ENCODE results near the gene CCDC18. TPM values are rescaled to one million over a fixed set of nuclear protein-coding genes. Genes with fewer than 3 reads are reported as not detected.
"Not testable (repeated sequence)": the region's sequence is repeated elsewhere in the genome, so short reads cannot be mapped to it uniquely, and the experiment has no call there.

Gene CCDC18
- 24.7 and 29.6 TPM in 2 replicates for total RNA-seq

GRCh38 chr1:93180723-93181613 is at the start of gene CCDC18:
Gene CCDC18, plus strand, starts transcription at chr1:93180724. Its CDS starts 2,638 bp downstream, at chr1:93183362.
- intact Hi-C loops (cut with micrococcal nuclease): loop anchor here (1.0 to 10.0 kb wide), 9 partner anchors 10 to 696 kb away; partner anchors contain the start of genes DR1, GFI1 and MTF2

DNA sequence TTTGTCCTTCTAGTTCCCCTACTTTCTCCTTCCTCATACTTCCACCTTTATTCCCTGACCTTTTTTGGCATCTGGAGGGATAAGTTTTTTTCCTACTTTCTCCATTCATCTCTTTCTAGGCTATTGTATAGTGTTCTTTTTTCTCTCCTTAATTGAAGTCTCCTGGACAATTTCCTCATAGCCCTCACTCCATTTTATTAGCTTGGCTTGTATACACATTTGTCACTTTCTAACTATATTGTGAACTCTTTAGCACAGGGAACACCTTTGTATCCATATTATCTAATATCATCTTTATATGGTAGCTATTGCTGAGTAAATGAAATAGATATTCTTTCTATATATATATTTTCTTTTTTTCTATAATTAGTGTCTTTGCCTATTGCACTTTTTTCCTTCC is 47.9 kb upstream of the CCDC18 start:
- intact Hi-C loops (cut with micrococcal nuclease): no loop called here

GRCh38 chr1:93136445-93136844 is 44.1 kb upstream of the CCDC18 start:
- intact Hi-C loops (cut with micrococcal nuclease): no loop called here

- intact Hi-C loops (cut with micrococcal nuclease): no loop called here
Observed at GRCh38 chr1:93137604-93138292, 42.8 kb upstream of the CCDC18 start.

DNA sequence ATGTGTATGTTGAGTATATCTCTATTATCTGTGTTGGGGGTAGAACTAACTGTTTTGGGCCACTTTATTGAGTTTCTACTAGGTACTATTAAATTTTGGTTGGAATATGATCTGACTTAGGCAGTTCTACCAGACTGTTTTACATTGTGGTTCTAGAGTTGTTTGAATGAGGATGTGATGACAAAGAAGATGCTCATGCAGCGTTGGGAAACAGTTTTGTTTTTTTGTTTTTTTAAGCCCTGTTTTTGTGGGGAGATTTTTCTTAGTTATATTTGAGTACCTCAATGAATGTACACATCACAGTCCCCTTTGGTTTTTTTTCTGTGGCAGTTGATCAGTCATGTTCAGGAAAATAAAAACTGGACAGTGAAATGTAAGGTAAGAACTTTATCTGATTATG is 40.4 kb upstream of the CCDC18 start:
- intact Hi-C loops (cut with micrococcal nuclease): loop anchor here (5.0 kb wide), 1 partner anchor 42 kb away; the partner anchor contains the start of genes CCDC18 and TMED5

DNA sequence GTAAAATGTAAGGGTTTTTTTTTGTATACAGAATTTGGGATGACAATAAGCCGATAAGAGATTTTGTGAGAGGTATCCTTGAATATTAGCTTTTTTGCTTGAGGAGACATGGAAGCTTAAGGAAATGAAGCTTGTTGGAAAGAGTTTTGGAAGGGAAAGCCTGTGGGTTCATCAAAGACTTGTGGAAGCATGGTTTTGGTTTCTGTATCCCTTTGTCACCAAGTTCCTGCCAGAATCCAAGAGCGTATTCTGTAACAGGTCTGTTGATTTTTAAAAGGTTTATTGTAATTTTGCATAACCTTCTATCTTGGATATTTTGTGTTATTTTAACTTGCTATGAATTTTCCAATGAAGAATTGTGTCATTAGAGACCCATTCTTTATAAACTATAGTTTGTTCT is 38.4 kb upstream of the CCDC18 start:
- intact Hi-C loops (cut with micrococcal nuclease): loop anchor here (5.0 kb wide), 1 partner anchor 40 kb away; the partner anchor contains the start of genes CCDC18 and TMED5

DNA sequence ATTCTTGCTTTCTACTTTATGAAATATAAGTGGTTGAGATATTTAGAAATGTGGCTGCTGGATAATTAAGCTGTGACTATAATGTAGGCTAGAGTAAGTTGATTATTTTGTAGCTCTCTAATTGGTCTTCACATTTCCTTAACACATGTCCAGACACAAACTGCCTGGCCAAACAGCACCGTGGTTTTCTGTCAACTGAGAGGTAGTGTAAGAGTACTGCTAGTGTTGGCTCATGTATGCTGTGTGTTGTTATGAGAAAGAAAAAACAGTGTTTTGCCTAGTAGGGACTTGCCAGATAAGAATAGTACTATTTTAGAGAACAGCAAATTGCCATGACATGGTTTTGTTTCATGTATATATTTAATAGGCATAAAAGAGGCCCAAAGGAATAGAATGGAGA is 37.4 kb upstream of the CCDC18 start:
- intact Hi-C loops (cut with micrococcal nuclease): loop anchor here (5.0 kb wide), 1 partner anchor 39 kb away; the partner anchor contains the start of genes CCDC18 and TMED5

DNA sequence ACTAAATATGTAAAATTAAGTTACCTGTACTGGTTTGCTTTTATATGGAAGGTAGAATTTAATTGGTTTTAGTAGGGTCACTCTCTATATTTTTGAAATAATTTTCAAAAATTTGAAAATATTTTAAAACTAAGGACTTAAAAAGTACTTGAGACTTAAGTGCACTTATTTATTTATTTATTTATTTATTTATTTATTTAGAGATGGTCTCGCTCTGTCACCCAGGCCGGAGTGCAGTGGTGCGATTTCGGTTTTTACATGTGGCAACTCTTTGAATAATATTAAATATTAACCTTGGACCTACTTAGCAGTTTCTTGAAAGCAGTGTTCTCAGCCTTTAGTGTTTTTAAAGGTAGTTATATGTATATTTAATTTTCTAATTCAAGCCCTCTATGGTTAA is 36.8 kb upstream of the CCDC18 start:
- intact Hi-C loops (cut with micrococcal nuclease): loop anchor here (5.0 kb wide), 1 partner anchor 39 kb away; the partner anchor contains the start of genes CCDC18 and TMED5

- intact Hi-C loops (cut with micrococcal nuclease): no loop called here
Observed at GRCh38 chr1:93148001-93148400, 32.5 kb upstream of the CCDC18 start.

DNA sequence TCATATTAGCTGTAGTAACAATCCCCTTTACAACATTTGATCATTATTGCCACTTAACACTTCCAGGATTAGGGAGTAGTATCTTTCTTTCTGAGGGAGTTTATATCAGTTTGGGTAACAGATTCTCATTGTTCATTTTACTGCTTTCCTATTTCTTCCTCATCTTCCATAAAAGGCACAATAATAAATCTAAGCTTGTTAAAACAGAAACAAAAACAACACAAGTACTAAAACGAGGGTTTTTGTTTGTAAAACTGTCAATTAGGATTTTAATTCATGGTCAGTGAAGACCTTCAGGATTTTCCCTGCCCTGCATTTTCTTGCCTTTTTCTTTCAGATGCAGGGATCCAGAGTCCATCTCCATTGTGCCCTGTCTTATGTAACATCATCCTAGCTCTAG is 29.8 kb upstream of the CCDC18 start:
- intact Hi-C loops (cut with micrococcal nuclease): no loop called here

DNA sequence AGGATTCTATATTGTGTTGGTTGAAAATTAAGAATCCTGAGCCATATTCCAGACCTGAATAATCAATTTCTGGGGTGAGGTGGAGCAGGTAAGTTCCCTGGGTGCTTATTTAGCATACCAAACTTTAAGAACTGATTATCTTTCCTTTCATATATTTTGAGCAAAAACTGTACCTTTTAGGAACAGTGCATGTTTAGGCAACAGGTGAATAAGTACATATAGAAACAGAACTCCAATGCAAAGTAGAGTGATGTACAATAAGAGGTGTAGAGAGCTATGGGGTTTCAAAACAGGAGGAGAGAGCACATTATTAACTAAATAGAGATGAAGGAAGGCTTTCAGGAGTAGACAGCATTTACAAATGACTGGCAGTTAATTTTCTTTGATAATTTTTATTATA is 29.1 kb upstream of the CCDC18 start:
- intact Hi-C loops (cut with micrococcal nuclease): no loop called here

- intact Hi-C loops (cut with micrococcal nuclease): no loop called here
Observed at GRCh38 chr1:93152835-93153234, 27.7 kb upstream of the CCDC18 start.

DNA sequence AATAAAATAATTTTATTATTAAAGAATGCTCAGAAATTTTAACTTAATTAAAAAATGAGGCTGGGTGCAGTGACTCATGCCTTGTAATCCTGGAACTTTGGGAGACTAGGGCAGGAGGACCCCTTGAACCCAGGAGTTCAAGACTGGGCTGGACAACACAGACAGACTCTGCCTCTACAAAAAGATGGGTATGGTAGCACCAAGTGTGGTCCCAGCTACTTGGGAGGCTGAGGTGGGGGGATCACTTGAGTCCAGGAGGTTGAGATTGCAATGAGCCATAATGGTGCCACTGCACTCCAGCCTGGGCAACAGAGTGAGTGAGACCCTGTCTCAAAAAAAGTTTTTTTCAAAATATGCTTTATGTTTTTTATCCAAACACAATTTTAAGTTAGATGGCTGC is 25.6 kb upstream of the CCDC18 start:
- intact Hi-C loops (cut with micrococcal nuclease): no loop called here

GRCh38 chr1:93155335-93155734 is 25.2 kb upstream of the CCDC18 start:
- intact Hi-C loops (cut with micrococcal nuclease): no loop called here

- intact Hi-C loops (cut with micrococcal nuclease): no loop called here
Observed at GRCh38 chr1:93159337-93159736, 21.2 kb upstream of the CCDC18 start.

GRCh38 chr1:93163314-93163713 is 17.2 kb upstream of the CCDC18 start:
- intact Hi-C loops (cut with micrococcal nuclease): not testable (repeated sequence)

DNA sequence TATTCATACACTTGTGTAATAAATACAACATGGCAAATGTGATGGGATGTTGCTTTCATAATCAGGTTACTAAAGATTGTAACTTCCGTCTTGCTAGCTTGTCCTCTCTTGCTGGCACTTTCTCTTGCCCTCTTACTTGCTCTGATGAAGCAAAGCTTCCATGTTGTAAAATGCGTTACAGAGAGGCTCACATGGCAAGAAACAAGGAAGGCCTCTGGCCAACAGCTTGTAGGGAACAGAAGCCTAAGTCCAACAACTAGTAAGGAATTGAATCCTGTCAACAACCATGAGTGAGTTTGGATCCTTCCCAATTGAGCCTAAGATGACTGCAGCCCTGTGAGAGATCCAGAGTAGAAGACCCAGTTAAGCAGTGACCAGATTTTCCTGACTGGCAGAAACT is 15.7 kb upstream of the CCDC18 start:
- intact Hi-C loops (cut with micrococcal nuclease): no loop called here

- intact Hi-C loops (cut with micrococcal nuclease): not testable (repeated sequence)
Observed at GRCh38 chr1:93165895-93166294, 14.6 kb upstream of the CCDC18 start.

DNA sequence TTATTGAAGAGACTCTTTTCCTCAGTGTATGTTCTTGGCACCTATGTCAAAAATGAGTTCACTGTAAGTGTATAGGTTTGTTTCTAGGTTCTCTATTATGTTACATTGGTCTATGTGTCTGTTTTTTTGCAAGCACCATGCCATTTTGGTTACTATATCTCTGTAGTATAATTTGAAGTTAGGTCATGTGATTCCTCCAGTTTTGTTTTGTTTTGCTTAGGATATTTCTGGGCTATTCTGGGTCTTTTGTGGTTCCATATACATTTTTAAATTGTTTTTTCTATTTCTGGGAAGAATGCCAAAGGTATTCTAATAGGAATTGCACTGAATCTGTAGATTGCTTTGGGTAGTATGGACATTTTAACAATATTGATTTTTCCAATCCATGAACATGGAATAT is 13.5 kb upstream of the CCDC18 start:
- intact Hi-C loops (cut with micrococcal nuclease): no loop called here

- intact Hi-C loops (cut with micrococcal nuclease): loop anchor here (10.0 kb wide), 1 partner anchor 145 kb away; no protein-coding TSS in a partner anchor
Observed at GRCh38 chr1:93170141-93170678, 10.3 kb upstream of the CCDC18 start.

- intact Hi-C loops (cut with micrococcal nuclease): loop anchor here (1.0 to 10.0 kb wide), 2 partner anchors 9 to 147 kb away; partner anchors contain the start of genes CCDC18 and TMED5
Observed at GRCh38 chr1:93171549-93172034, 8.9 kb upstream of the CCDC18 start.

All from T-helper 2 cell treated with Interferon-gamma antibody and Interleukin-4, amounts not matched to agents 100 ng/mL and 5 ng/mL, for 36 hours (primary cell).